Stimulated activated CD4-positive, alpha-beta T cell treated with anti-CD3 and anti-CD28 coated beads, Interleukin-4, amount 100 ng/mL, for 4 hours (primary cell): Measurements from ENCODE around the gene MGRN1.

Experiments
- DNase-seq, 2 experiments: peaks; one replicate each; pipeline ENCODE4 v3.0.0-alpha.2; 2020

The MGRN1 gene

GRCh38 chr16:4606354-4606753, 18.3 kb upstream of the MGRN1 start:
- no peak for DNase-seq

DNA sequence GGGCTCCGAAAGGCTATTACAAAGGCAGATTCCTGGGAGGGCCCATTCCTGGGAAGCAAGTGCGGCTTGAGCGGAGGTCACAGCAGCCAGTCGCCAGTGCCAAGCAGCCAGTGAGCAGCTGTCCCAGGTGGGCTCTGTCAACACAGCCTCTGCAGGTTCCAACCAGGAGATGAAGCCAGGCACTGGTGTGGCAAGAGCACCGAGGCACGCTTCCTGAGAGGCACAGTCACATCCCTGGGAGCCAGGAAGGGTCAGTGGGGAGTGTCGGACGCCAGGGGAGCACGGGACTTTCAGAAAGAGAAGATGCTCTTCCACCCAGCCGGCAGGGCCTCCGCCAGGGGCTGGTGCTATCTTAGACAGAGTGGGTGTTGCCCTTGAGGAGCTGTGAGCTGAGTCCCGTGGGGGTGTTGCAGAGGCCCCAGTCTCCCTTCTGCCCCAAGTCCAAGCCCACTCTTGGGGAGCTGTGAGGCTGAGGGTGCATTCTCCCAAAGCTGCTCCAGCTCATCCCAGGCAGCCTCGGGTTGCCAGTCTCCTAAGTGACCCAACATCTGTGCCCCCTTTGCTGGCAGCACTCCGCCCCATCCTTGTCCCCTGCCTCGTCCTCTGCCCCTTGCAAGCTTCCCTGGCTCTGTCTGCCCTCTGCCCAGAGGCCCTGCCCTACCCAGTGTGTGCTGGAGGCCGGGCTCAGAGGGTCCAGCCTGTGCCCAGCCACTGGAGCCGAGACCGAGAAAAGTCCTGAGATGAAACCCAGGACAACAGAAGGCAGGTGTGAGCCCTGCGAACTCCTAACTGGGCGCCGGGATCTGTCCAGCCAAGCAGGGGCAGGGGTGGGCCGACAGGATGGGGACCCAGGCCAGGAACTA, 16.6 kb upstream of the MGRN1 start:
- DNase-seq: no peak

DNA sequence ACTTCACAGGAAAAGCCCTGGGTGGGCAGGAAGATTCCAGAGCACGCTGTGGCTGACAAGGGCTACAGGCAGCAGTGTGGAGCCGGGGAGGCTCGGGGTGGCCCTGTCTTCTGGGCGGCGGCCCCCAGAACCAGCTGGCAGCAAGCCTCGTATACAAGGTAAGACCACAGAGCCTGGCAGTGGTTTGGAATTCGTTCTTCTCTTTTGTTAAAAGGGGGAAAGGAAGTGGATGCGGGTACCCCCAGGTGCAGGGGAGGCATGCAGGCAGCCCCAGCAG, 16.0 kb upstream of the MGRN1 start:
- no peak for DNase-seq

- DNase-seq: no peak
Measured at GRCh38 chr16:4609200-4610010, 15.2 kb upstream of the MGRN1 start.

- DNase-seq: no peak
Measured at GRCh38 chr16:4610011-4611005, 14.3 kb upstream of the MGRN1 start.

GRCh38 chr16:4611337-4612021, 13.1 kb upstream of the MGRN1 start:
- no peak for DNase-seq

GRCh38 chr16:4612474-4612931, 12.1 kb upstream of the MGRN1 start:
- DNase-seq: no peak

- no peak for DNase-seq
Measured at GRCh38 chr16:4612977-4613635, 11.5 kb upstream of the MGRN1 start.

DNA sequence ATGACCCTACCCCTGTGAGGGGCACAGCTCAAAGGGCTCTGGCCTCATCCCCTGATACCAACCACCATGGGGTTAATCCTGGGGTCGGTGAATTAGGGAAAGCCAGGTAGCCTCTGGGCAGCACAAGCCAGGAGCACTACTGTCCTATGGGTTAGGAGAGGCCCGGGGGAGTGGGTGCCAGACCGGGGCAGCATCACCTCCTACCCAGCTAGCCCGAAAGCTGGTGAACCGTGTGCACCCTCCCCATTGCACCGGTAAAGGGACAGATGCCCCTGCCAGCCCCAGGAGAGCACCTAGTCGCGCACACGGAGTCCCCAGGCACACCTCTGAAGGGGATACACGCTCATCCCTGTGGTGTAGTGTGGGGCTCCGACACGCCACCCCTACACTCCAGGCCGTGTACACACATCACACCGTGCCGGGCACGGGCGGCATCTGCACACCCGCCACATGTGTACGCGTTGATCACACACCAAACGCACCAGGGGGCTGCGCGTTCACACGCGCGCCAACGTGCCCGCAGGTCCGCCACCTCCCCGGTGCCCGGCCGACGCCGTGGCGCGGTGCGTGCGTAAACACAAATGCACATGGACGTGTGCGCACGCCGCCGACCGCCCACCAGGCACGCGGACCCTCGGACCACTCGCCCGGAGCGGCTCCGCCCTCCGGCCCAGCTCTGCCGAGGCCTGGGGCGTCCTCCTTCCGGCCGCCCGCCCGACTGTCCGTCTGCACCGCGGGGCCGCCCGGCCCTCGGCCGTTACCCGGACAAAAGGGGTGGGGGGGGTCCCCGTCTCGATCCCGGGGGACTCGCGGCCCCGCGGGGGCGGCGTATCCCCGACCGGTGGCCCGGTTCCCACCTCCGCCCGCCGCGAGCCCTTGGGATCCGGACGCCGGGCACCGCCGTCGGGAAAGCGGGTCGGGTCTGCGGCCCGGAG, 10.7 kb upstream of the MGRN1 start:
- DNase-seq: peak; percentile 14 to 34

DNA sequence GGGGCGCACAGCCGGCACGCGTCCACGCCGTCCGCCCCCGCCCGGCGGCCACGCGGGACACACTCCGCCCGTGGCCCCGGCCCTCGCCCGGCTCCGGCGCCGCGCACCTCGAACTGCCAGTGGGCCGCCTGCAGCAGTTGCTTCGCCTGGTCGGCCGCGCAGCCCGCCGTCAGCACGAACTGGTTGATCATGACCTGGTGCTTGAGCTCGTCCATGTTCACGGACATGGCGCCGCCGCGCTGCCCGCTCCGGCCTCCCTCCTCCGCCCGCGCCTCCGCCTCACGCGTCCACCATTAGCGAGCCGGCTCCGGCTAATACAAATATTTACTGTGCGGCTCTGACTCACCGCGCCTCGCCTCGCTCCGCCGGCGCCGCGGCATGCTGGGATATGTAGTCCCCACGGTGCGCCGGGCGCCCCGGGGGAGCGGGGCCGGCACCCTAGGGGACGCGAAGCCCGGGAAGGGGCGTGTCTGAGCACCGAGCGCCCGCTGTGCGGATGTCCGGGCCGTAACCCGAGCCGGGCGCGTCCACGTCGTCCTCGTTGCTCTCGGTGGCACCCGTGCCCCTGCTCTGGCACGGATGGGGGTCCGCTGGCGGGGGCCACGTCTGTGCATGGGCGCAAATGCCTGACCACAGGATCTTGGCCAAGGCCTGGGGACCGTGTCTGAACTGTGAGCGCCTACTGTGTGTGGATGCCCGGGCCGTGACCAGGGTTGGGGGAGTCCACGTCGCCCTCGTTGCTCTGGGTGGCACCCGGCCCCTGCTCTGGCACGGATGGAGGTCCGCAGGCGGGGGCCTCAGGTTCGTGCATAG, 9.8 kb upstream of the MGRN1 start, which contains the start of gene UBALD1:
UBALD1 (minus strand) TSS at position 318 of the 813 bp plus-strand sequence; CDS start at position 227, 91 bp downstream.
- peak; percentile 76 to 77 for DNase-seq

GRCh38 chr16:4615384-4616046, 9.1 kb upstream of the MGRN1 start:
- DNase-seq: peak in 1 of 2 experiments; percentile 11

GRCh38 chr16:4616047-4616811, 8.4 kb upstream of the MGRN1 start:
- DNase-seq: peak; percentile 99 to 100

DNA sequence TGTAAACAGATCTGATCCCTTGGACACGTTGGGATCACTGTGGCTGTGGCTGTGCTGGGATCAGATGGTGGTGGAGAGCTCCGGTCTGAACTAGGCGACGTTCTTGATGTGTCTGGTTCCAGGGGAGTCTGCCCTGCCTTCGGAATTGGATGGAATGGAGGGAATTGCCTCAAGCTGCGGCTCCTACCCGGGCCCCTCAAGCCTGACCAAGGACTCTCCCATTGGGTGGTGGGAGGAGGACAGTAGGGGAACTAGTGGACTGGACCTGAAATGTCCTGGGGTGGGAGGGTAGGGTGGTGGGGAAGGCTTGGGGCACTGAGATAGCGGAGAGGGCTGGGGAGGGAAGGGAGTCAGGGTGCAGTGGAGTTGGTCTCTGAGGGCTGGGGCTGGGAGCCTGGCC, 6.7 kb upstream of the MGRN1 start:
- DNase-seq: no peak

DNA sequence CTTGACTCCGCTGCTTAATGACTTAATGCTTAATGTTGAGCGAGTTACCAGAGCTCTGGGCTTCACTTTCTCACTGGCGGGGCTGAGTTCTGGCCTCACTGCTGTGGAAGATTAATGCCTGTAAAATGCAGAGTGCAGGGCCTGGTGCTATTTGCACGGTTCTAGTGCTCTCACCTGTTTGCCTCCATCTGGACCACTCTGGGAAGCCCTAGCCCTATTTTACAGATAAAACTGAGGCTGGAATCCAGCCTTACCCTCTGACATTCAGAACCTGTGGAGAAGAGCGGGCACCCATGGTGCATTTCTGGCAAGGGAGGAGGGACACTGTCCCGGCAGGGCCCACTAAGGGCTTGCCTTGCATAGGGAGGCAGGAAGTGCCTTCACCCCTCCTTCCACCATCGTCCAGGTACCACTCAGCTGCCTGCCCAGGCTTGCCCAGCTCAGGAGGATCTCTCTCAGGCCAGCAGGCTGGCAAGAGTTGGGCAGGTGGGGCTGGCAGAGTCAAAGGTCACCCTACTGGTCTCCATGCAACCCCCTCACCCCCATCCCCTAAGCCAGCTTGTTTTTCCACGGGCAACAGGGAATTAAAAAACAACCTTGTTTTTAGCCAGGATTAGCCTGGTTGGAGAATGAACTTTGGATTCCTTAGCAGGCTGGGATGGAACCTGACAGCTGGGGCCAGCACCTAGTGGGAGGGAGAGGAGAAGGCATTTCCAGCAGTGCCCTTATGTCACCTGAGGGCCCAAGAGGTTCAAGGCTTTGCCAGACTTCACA, 5.8 kb upstream of the MGRN1 start:
- DNase-seq: no peak

DNA sequence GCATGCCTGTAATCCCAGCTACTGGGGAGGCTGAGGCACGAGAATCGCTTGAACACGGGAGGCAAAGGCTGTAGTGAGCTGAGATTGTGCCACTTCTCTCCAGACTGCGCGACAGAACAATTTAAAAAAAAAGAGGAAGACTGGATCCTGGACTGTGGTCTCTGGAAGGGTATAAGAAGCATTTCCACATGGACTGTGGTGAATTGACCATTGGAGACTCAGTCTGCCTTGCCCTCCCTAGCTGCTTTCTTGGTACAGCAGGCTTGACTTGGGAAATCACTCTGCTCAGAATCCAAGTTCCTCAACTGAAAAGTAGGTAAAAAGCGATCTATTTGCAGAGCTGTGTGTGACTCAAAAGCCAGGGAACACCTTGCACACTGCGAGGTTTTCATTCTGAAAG, 1.0 kb upstream of the MGRN1 start:
- DNase-seq: no peak

DNA sequence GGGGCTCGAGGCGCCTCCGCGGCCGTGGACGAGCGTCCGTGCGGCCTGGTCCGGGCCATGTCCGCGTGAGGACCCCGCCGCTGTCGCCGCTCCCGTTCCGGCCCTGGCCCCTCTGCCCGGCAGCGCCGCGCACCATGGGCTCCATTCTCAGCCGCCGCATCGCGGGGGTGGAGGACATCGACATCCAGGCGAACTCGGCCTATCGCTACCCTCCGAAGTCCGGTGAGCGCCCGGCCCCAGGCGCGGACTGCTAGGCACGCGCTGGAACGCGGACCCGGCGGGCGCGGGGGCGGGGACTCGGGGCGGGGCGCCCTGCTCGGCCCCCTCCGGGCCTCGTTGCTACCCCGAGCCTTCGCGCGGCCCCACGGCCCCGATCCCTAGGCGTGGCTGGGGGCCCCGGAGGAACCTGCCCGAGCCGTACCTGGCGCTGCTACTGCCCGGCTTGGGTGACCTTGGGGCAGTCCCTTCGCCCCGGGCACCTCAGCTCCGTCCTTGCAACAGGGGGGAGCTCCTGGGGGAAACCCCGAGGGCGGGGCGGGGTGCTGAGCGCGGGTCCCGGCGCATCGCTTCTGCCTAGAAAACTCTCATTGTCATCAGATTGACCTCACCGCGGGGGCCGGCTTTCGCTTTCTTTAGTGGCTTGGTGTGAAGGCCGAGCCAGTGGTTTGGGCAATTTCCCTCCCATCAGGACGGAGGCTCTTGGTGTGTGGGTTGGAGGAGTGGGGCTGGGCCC, 367 bp downstream of the MGRN1 start:
- peak; percentile 66 to 68 for DNase-seq
